Esophagus squamous epithelium (tissue), 4 donors: ENCODE measurements around the gene SLC38A9.

ENCODE experiments used
- POLR2A ChIP-seq, 4 donors: fragments of 450-650 bp; IDR thresholded peaks; one replicate each; pipeline ENCODE4 v1.6.1; 2017; ENCODE audit warnings: antibody characterized with exemption in 4 of 4, mild to moderate bottlenecking in 4 of 4, moderate library complexity in 3 of 4
- TF ChIP-seq, protein P1 (sequence below), 6 experiments: fragments of 450-650 bp in 4 of 6; fragments of 200-600 bp in 2 of 6; sonication (generic) in 2 of 6; IDR thresholded peaks; one replicate each; pipeline ENCODE4 v1.5.1; 2016 to 2019; ENCODE audit warnings: antibody characterized with exemption in 6 of 6, mild to moderate bottlenecking in 4 of 6, moderate library complexity in 4 of 6

DNA sequence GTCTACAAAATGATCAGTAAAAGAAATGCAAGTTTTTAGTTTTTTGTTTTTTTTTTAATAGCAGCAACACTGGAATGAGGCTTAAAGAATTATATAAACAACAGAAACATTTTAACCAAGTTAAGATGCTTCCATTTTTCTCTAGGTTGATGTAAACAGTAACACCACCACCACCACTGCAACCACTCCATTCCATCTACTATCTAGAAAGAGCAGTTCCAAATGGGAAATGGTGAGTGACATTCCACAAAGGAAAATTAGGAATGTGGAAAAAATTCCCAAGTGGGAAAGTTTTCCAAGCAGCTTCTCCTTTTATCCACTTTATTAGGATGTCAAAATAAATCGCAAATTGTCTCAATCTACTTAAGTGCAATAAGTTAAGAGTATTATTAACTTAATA lies 32.6 kb downstream of the SLC38A9 start:
- TF ChIP-seq POLR2A (IDR thresholded peaks at IDR 0.05) = no peak
- TF ChIP-seq, protein P1, sequence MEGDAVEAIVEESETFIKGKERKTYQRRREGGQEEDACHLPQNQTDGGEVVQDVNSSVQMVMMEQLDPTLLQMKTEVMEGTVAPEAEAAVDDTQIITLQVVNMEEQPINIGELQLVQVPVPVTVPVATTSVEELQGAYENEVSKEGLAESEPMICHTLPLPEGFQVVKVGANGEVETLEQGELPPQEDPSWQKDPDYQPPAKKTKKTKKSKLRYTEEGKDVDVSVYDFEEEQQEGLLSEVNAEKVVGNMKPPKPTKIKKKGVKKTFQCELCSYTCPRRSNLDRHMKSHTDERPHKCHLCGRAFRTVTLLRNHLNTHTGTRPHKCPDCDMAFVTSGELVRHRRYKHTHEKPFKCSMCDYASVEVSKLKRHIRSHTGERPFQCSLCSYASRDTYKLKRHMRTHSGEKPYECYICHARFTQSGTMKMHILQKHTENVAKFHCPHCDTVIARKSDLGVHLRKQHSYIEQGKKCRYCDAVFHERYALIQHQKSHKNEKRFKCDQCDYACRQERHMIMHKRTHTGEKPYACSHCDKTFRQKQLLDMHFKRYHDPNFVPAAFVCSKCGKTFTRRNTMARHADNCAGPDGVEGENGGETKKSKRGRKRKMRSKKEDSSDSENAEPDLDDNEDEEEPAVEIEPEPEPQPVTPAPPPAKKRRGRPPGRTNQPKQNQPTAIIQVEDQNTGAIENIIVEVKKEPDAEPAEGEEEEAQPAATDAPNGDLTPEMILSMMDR (IDR thresholded peaks at IDR 0.05) = no peak
